Measurements from ENCODE around the gene NKAIN1. TPM values are rescaled to one million over a fixed set of nuclear protein-coding genes. Genes with fewer than 3 reads are reported as not detected.
"Not testable (repeated sequence)": the region's sequence is repeated elsewhere in the genome, so short reads cannot be mapped to it uniquely, and the experiment has no call there.

NKAIN1 gene
- polyA plus RNA-seq, 4 donors = 0.27 to 0.94 TPM; not detected in 2

DNA sequence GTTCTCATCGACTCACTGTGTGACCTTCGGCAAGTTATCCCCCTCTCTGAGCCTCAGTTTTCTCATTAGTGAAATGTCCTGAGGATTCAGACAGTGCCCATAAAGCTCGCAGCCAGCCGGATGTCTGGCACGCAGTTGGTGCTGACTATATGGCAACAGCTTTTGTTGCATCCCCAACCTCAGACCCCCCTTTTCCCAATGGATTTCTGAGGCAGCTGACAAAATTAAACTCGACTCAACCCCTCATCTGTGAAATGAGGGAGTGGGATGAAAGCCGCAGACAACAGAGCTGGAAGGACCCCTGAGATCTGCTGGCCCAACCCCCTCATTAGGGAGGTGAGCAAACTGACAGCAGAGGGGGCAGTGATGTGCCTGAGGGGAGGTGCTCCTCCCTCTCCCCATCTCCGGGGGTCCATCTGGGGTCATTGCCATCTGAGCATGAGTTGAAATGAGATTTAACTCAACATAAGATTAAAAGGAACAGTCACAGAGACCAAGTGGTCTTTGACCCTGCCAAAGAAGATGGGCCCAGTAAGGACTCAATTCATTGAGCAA is 40.4 kb downstream of the NKAIN1 start:
- DNase-seq = no peak
- FAIRE-seq = no peak
- Histone ChIP-seq H3K27me3 (ENCODE audit: control insufficient read depth in 3 of 3, insufficient read depth in 3 of 3, low read length in 3 of 3) (no peaks in the 10 kb centered on the region), H3K4me1 (ENCODE audit: control insufficient read depth in 3 of 3, insufficient read depth in 2 of 3, low read depth in 1 of 3, low read length in 2 of 3) (no peaks in the 10 kb centered on the region), H3K9me3 (ENCODE audit: control insufficient read depth in 2 of 2, insufficient read depth in 1 of 2, low read depth in 1 of 2, low read length in 1 of 2) (no peaks in the 10 kb centered on the region), H3K4me3 (ENCODE audit: low read depth in 1 of 3, low read length in 3 of 3) (no peak overlapping the region), H3K36me3 (ENCODE audit: control insufficient read depth in 3 of 3, insufficient read depth in 2 of 3, low read depth in 1 of 3, low read length in 3 of 3) (no peaks in the 10 kb centered on the region), H3K27ac (ENCODE audit: low read depth in 1 of 3, low read length in 2 of 3) (no peak overlapping the region)
- 74 to 79% (median 76%) methylated on average over 8 of the region's 8 CpGs for WGBS, 3 donors

- Histone ChIP-seq H3K27me3 (ENCODE audit: control insufficient read depth in 3 of 3, insufficient read depth in 3 of 3, low read length in 3 of 3) (no peaks in the 10 kb centered on the region), H3K4me3 (ENCODE audit: low read depth in 1 of 3, low read length in 3 of 3) (no peak overlapping the region), H3K4me1 (ENCODE audit: control insufficient read depth in 3 of 3, insufficient read depth in 2 of 3, low read depth in 1 of 3, low read length in 2 of 3) (no peaks in the 10 kb centered on the region), H3K27ac (ENCODE audit: low read depth in 1 of 3, low read length in 2 of 3) (no peak overlapping the region), H3K36me3 (ENCODE audit: control insufficient read depth in 3 of 3, insufficient read depth in 2 of 3, low read depth in 1 of 3, low read length in 3 of 3) (no peaks in the 10 kb centered on the region), H3K9me3 (ENCODE audit: control insufficient read depth in 2 of 2, insufficient read depth in 1 of 2, low read depth in 1 of 2, low read length in 1 of 2) (no peaks in the 10 kb centered on the region)
- 52 to 62% (median 62%) methylated on average over 7 of the region's 7 CpGs for WGBS, 3 donors
- FAIRE-seq (no peak), DNase-seq (no peak)
Observed at GRCh38 chr1:31198600-31198999, 41.1 kb downstream of the NKAIN1 start.

GRCh38 chr1:31198150-31198549 is 41.5 kb downstream of the NKAIN1 start:
- DNase-seq (no peak), FAIRE-seq (no peak)
- H3K27me3 ChIP-seq (ENCODE audit: control insufficient read depth in 3 of 3, insufficient read depth in 3 of 3, low read length in 3 of 3) = no peaks in the 10 kb centered on the region
- H3K27ac ChIP-seq (ENCODE audit: low read depth in 1 of 3, low read length in 2 of 3) = no peak overlapping the region
- H3K4me1 ChIP-seq (ENCODE audit: control insufficient read depth in 3 of 3, insufficient read depth in 2 of 3, low read depth in 1 of 3, low read length in 2 of 3) = no peaks in the 10 kb centered on the region
- no peak overlapping the region for H3K4me3 ChIP-seq (ENCODE audit: low read depth in 1 of 3, low read length in 3 of 3)
- WGBS, 3 donors = 83 to 88% (median 84%) methylated on average over 7 of the region's 7 CpGs
- no peaks in the 10 kb centered on the region for H3K9me3 ChIP-seq (ENCODE audit: control insufficient read depth in 2 of 2, insufficient read depth in 1 of 2, low read depth in 1 of 2, low read length in 1 of 2)
- no peaks in the 10 kb centered on the region for H3K36me3 ChIP-seq (ENCODE audit: control insufficient read depth in 3 of 3, insufficient read depth in 2 of 3, low read depth in 1 of 3, low read length in 3 of 3)

GRCh38 chr1:31196685-31197084 is 43.0 kb downstream of the NKAIN1 start:
- H3K27ac ChIP-seq (ENCODE audit: low read depth in 1 of 3, low read length in 2 of 3) = no peak overlapping the region
- no peaks in the 10 kb centered on the region for H3K4me1 ChIP-seq (ENCODE audit: control insufficient read depth in 3 of 3, insufficient read depth in 2 of 3, low read depth in 1 of 3, low read length in 2 of 3)
- FAIRE-seq (no peak), DNase-seq (peak in 1 of 2 donors; percentile 24)
- H3K9me3 ChIP-seq (ENCODE audit: control insufficient read depth in 2 of 2, insufficient read depth in 1 of 2, low read depth in 1 of 2, low read length in 1 of 2) = no peaks in the 10 kb centered on the region
- WGBS, 3 donors = 28 to 76% (median 45%) methylated on average over 2 of the region's 2 CpGs
- no peaks in the 10 kb centered on the region for H3K36me3 ChIP-seq (ENCODE audit: control insufficient read depth in 3 of 3, insufficient read depth in 2 of 3, low read depth in 1 of 3, low read length in 3 of 3)
- H3K4me3 ChIP-seq (ENCODE audit: low read depth in 1 of 3, low read length in 3 of 3) = no peak overlapping the region
- H3K27me3 ChIP-seq (ENCODE audit: control insufficient read depth in 3 of 3, insufficient read depth in 3 of 3, low read length in 3 of 3) = no peaks in the 10 kb centered on the region

DNA sequence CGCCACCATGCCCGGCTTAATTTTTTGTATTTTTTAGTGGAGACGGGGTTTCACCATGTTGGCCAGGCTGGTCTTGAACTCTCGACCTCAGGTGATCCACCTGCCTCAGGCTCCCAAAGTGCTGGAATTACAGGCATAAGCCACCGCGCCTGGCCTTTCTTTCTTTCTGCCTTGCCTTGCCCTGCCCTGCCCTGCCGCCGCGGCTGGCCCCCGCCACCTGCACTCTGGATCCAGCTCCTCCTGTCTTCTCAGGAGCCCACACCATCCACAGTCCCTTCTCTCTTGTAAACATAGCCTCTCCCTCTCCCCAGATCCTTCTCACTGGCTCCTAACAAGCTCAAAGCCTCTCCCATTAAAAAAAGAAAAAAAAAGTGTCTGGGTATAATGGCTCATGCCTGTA is 44.4 kb downstream of the NKAIN1 start:
- 79 to 89% (median 85%) methylated on average over 10 of the region's 10 CpGs for WGBS, 3 donors
- not testable (repeated sequence) for H3K9me3 ChIP-seq (ENCODE audit: control insufficient read depth in 2 of 2, insufficient read depth in 1 of 2, low read depth in 1 of 2, low read length in 1 of 2); H3K27me3 ChIP-seq (ENCODE audit: control insufficient read depth in 3 of 3, insufficient read depth in 3 of 3, low read length in 3 of 3); H3K4me1 ChIP-seq (ENCODE audit: control insufficient read depth in 3 of 3, insufficient read depth in 2 of 3, low read depth in 1 of 3, low read length in 2 of 3); H3K36me3 ChIP-seq (ENCODE audit: control insufficient read depth in 3 of 3, insufficient read depth in 2 of 3, low read depth in 1 of 3, low read length in 3 of 3); H3K27ac ChIP-seq (ENCODE audit: low read depth in 1 of 3, low read length in 2 of 3); FAIRE-seq; H3K4me3 ChIP-seq (ENCODE audit: low read depth in 1 of 3, low read length in 3 of 3); DNase-seq

DNA sequence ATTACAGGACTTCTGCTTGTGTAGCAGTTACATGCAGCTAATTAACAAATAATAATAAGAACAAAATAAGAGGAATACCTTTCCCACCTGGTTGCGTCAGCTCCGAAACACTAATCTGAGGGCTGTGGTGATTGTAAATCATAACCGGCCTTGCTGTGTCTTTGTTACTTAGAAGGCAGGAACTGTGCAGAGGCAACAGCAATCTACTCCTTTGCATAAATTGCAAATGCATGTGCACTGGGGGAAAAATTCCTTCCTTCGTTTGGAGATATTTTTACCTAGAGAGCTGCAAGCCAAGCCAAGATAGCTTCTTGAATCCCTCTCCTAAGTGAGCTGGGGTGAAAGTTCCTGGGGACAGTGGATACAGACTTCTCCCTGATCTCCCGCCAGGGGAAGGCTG is 46.0 kb downstream of the NKAIN1 start:
- no peaks in the 10 kb centered on the region for H3K9me3 ChIP-seq (ENCODE audit: control insufficient read depth in 2 of 2, insufficient read depth in 1 of 2, low read depth in 1 of 2, low read length in 1 of 2)
- H3K4me1 ChIP-seq (ENCODE audit: control insufficient read depth in 3 of 3, insufficient read depth in 2 of 3, low read depth in 1 of 3, low read length in 2 of 3) = no peaks in the 10 kb centered on the region
- no peaks in the 10 kb centered on the region for H3K36me3 ChIP-seq (ENCODE audit: control insufficient read depth in 3 of 3, insufficient read depth in 2 of 3, low read depth in 1 of 3, low read length in 3 of 3)
- 76 to 81% (median 80%) methylated on average over 5 of the region's 5 CpGs for WGBS, 3 donors
- H3K27me3 ChIP-seq (ENCODE audit: control insufficient read depth in 3 of 3, insufficient read depth in 3 of 3, low read length in 3 of 3) = no peaks in the 10 kb centered on the region
- no peak overlapping the region for H3K4me3 ChIP-seq (ENCODE audit: low read depth in 1 of 3, low read length in 3 of 3)
- DNase-seq (no peak), FAIRE-seq (no peak)
- H3K27ac ChIP-seq (ENCODE audit: low read depth in 1 of 3, low read length in 2 of 3) = no peak overlapping the region

GRCh38 chr1:31191281-31191680 is 48.4 kb downstream of the NKAIN1 start:
- Histone ChIP-seq H3K27me3 (ENCODE audit: control insufficient read depth in 3 of 3, insufficient read depth in 3 of 3, low read length in 3 of 3) (no peaks in the 10 kb centered on the region), H3K9me3 (ENCODE audit: control insufficient read depth in 2 of 2, insufficient read depth in 1 of 2, low read depth in 1 of 2, low read length in 1 of 2) (no peaks in the 10 kb centered on the region), H3K4me1 (ENCODE audit: control insufficient read depth in 3 of 3, insufficient read depth in 2 of 3, low read depth in 1 of 3, low read length in 2 of 3) (no peaks in the 10 kb centered on the region), H3K36me3 (ENCODE audit: control insufficient read depth in 3 of 3, insufficient read depth in 2 of 3, low read depth in 1 of 3, low read length in 3 of 3) (no peaks in the 10 kb centered on the region), H3K4me3 (ENCODE audit: low read depth in 1 of 3, low read length in 3 of 3) (no peak overlapping the region), H3K27ac (ENCODE audit: low read depth in 1 of 3, low read length in 2 of 3) (no peak overlapping the region)
- DNase-seq (no peak), FAIRE-seq (no peak)
- WGBS, 3 donors = 67 to 86% (median 78%) methylated on average over 1 of the region's 1 CpG

- no peak for FAIRE-seq
- no peak overlapping the region for H3K4me3 ChIP-seq (ENCODE audit: low read depth in 1 of 3, low read length in 3 of 3)
- 82 to 91% (median 84%) methylated on average over 4 of the region's 4 CpGs for WGBS, 3 donors
- no peaks in the 10 kb centered on the region for H3K27me3 ChIP-seq (ENCODE audit: control insufficient read depth in 3 of 3, insufficient read depth in 3 of 3, low read length in 3 of 3)
- H3K4me1 ChIP-seq (ENCODE audit: control insufficient read depth in 3 of 3, insufficient read depth in 2 of 3, low read depth in 1 of 3, low read length in 2 of 3) = no peaks in the 10 kb centered on the region
- H3K9me3 ChIP-seq (ENCODE audit: control insufficient read depth in 2 of 2, insufficient read depth in 1 of 2, low read depth in 1 of 2, low read length in 1 of 2) = no peaks in the 10 kb centered on the region
- no peaks in the 10 kb centered on the region for H3K36me3 ChIP-seq (ENCODE audit: control insufficient read depth in 3 of 3, insufficient read depth in 2 of 3, low read depth in 1 of 3, low read length in 3 of 3)
- H3K27ac ChIP-seq (ENCODE audit: low read depth in 1 of 3, low read length in 2 of 3) = no peak overlapping the region
- no peak for DNase-seq
Observed at GRCh38 chr1:31189696-31190674, 49.7 kb downstream of the NKAIN1 start.
